Left colon (tissue), 2 donors: ENCODE results near the gene NEK8. TPM values are rescaled to one million over a fixed set of nuclear protein-coding genes. Genes with fewer than 3 reads are reported as not detected.
A peak's percentile ranks its signal among the peaks of the same experiment; 100 is the strongest.
"Not testable (repeated sequence)": the region's sequence is repeated elsewhere in the genome, so short reads cannot be mapped to it uniquely, and the experiment has no call there.

Source experiments
- ATAC-seq: fragments of 200-7000 bp; cut with Tn5 transposase; one replicate; pipeline ENCODE4 v1.9.1; 2020; ENCODE audit warnings: mild to moderate bottlenecking, moderate library complexity
- DNase-seq, 2 donors: peaks; one replicate each; pipeline ENCODE4 v3.0.0-alpha.2; 2020
- intact Hi-C, 2 donors: fragments of 100-400 bp; cut with DNase I in 1 of 2; cut with micrococcal nuclease in 1 of 2; formaldehyde crosslinking; loops; one replicate each; pipeline versions ENCODE4 v1.11.2 to v1.14.0; 2022; cut with DNase I, micrococcal nuclease
- total RNA-seq, 2 donors: library from RNA; stranded (reverse); fragmentation: NEBNext Ultra II Directional; extraction: Animal tissue kit (Norgen Biotek cat#: 25700); gene quantifications; one replicate each; pipeline ENCODE4 v1.2.1, GENCODE V29; 2021
- donor health status: DM: no; HTN: no; CAD: no.
- donor health status: DM: yes; HTN: yes; CAD: no.

The NEK8 gene
- total RNA-seq, 2 donors from 2014 or later = 5.6 to 5.7 TPM

DNA sequence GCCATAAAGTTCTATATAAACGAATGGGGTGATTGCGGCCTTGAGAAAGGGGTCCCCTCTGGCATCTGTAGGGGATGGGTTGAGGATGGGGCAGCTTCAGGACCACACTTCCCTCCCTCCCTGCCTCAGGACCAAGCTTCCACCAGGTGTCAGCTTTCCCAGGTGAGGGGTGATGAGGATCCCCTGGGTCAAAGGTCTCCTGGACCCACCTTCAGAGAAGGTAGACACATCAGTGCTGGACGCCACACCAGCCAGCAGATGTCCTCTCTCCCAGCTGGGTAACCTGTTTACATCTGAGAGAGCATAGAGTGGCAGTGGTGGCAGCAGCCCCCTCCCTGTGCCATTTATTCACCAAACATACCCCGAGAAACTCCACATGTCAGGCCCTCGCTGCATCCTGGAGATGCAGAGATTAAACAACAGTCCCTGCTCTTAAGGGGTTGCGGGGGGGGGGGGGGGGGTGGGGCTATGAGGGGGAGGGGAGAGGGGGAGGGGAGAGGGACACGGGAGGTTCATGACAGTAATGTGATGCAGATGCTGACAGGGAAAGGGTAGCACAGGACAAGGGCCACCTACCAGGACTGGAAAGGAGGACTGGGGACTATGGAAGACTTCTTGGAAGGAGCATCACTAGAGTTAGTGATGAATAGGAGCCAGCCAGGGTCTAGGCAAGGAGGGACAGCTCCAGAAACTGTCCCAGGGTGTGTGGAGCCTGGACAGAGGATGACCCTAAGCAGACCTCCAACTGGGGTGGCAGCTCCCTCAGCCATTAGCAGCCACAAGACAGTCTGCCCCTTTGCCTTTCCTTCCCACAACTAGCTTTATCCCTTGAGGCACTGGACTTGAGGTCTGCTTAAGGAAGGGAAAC, 21.9 kb upstream of the NEK8 start:
- intact Hi-C loops = no loop called here
- DNase-seq = no peak
- no peak for ATAC-seq

DNA sequence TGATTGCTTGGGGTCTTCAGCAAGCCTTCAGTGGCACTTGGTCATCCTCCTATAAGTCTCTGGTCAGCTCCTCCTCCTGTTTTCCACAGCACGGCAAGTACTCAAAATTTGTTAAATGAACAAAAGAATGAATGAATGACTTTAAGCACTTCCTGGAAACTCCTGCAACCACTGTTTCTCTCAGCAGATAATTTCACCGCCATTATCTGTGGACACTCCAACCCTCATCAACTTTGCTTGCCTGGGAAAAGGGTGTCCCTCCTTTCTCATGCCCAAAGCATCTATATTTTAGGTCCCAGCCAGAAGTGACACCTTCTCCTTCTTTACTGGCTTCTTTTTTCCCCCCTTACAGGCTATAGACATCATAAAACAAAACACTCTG, 21.3 kb upstream of the NEK8 start:
- DNase-seq (no peak), ATAC-seq (no peak)
- intact Hi-C loops = no loop called here

DNA sequence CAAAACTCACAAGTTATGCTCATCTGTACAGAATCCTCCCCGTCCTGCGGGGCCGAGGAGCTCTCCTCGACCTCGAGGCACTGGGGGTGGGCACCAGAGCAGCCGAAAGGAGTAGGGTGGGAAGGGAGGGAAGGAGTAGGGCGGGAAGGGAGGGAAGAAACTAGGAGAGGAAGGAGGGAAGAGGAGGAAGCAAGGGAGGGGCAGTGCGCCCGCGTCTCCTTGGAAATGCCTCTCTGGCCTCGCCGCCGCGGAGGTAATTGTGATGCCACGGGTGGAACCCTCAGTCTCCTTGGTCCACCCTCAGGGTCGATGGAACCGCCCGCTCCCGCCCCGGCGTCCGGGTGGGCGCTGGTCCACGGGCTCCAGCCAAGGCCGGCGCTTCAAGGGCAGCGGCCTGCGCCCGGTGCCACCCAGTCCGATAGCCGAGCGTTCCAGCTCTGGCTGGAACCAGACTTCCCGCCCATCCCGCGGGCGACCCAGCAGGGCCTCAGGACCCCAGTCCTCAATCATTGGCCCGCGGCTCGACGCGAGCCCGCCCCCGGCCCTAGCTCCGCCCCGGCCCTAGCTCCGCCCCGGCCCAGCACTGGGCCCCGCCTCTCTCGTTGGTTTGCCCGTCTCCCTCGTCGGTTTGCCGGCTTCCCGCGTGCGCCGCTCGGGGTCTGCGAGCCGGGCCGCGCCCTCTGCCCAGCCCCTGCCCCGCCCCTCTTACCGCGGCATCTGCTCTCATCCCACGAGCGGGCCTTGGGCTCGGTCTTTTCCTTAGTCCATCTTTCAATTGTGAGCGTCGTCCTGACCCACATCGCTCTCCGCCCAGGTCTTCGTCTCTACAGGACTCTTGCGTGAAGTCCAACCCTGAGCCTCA, 17.5 kb upstream of the NEK8 start:
- DNase-seq (peak; percentile 88 to 91), ATAC-seq (peak; percentile 85)
- intact Hi-C loops = no loop called here

DNA sequence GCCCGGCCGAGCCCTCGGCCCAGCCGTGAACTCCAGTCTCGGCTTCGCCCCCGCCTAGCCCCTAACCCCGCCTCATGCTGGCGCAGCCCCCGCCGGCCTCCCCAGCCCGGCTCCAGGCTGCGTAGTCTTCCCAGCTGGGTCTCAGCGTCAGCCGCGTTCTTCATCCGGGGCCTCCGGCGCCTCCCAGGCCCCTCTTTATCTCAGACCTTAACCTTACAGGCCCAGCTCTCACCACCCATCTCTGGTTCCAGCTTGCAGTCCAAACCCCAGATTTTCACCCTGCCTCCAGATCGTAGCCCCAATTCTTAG, 16.9 kb upstream of the NEK8 start, which contains the start of gene PROCA1:
PROCA1 (minus strand) TSS at position 166 of the 309 bp plus-strand sequence. CDS start 228 bp downstream, outside the sequence.
- intact Hi-C loops = no loop called here
- no peak for ATAC-seq
- DNase-seq = no peak

DNA sequence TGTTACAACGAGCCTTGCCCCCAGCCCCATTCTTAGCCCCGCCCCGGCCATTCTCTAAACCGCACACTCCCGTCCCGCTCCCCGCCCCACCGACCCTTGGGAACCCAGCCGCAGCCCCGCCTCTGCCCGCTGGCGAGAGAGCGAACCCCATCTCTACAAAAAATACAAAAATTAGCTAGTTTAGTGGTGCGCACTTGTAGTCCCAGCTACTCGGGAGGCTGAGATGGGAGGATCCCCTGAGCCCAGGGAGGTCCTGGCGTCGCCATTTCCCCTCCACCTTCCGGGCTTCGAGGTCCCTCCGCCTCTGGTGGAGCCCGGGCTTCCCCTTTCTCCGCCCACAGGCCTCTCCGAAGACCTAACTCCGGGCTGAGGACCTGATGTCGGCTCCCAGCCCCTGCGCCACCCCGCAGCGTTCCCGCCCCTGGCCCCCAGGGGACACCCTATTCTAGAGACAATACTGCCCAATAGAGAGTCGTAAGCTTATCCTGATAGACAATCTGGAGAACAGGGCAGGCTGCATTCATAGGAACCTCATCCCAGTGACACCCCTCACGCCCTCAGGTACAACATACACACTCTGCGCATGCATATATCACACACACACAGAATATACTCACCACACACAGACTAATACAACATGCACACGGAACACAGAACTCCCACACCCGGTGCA, 16.4 kb upstream of the NEK8 start:
- DNase-seq (peak in 1 of 2 donors; percentile 63), ATAC-seq (no peak)
- intact Hi-C loops = no loop called here

DNA sequence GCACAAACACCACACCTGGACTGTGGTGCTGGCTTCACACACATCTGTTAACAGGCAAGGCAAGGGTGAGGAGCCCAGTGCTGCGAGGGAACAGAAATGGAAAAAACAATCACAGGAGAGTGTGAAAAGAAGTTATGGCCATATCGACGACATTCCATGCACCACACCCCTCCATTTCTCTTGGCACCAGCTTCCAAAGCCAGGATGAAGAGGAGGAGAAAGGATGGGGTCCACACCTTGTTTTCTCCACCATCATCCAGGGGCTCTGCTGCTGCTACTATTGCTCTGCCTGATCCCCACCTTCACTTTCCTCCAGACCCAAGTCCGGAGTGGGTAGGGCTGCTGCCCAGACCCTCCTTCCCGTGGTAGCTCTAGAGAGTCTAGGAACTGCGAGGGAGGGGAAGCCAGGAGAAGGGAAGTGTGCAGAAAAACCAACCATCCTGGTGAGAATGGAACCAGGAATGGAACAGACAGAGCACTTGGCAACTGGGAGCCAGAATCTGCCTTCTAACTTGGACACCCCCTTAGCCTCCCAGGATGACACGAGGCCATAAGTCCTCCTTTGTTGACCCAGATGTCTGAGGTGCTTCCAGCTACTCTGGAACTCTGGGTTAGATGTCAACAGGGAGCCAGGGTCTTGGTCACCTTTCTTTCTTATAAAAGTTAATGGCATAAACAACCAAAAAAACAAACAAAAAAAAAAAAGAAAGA, 15.7 kb upstream of the NEK8 start:
- DNase-seq (no peak), ATAC-seq (no peak)
- intact Hi-C loops = no loop called here

DNA sequence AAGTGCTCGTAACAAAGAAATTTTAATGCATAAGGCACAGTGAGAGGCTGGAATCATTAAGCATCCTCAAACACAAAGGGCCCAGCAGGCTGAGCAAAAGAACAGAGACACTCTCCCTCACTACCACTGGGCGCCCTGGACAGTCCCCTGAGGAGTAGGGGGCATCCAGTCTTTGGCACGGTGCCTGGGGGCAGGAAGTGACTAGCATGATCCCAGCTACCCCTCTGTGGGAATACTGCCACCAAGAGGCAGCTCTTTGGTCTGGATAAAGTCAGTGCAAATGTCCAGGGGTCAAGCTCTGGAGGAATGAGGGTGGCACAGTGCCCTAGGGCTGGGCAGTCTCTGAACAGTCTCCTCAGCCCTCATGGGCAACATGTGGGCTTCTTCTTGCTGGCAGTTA, 14.3 kb upstream of the NEK8 start:
- peak in 1 of 2 donors; percentile 19 for DNase-seq
- intact Hi-C loops = no loop called here
- ATAC-seq = no peak

DNA sequence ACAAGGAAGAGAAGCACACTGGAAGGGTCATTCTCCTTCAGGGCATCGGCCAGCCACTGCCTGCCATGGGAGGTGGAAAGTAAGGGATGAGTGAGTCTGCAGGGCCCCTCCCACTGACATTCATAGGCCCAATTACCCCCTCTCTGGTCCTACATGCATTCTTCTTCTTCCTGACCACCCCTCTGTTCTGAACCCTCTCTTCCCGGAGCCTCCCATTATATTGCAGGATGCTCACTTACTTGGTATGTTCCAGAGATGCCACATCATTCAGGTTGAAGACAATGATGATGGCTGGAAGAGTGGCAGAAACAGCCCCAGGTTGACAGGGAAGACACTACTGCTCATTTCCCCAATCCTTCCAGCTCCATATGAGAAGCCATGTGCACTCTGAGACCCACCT, 13.4 kb upstream of the NEK8 start:
- intact Hi-C loops = no loop called here
- DNase-seq (no peak), ATAC-seq (no peak)

DNA sequence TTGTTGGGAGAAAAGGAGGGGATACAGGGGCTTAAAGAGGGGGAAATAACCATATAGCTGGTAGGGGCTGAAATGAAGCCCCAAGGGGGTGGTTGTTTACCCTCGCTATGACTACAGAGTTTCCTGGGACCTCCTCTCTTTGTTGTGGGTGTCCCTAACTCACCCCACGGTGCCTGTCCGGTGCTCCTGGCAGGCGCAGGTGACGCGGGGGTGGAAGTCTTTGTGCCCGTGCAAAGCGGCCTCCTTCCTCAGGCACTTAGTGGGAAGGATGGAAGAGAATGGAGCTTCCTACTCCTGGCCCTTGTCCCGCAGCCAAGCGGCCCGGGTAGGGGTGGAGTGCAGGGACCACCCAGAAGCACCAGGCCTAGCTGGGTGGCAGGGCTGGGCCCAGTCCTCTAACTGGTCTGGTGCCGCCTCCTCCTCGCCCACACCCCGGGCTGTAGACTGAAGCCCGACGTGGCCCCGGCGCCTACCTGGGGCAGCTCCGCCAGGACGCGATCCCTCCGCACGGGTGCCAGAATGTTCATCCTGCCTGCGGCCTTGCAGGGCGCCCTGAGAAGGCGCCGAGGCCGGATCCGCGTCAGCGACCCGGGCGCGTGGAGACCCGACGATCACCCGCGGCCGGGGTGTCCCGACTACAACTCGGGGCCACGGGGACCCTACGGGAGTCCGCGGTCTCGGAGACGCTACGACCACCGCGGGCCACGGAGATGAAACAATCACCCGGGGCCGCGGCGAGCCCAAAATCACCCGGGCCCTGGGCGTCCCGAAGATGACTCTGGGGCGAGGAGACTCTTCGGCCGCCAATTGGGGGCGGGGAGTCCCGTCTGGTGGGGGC, 11.6 kb upstream of the NEK8 start:
- no peak for ATAC-seq
- DNase-seq = peak in 1 of 2 donors; percentile 39
- intact Hi-C loops = no loop called here

DNA sequence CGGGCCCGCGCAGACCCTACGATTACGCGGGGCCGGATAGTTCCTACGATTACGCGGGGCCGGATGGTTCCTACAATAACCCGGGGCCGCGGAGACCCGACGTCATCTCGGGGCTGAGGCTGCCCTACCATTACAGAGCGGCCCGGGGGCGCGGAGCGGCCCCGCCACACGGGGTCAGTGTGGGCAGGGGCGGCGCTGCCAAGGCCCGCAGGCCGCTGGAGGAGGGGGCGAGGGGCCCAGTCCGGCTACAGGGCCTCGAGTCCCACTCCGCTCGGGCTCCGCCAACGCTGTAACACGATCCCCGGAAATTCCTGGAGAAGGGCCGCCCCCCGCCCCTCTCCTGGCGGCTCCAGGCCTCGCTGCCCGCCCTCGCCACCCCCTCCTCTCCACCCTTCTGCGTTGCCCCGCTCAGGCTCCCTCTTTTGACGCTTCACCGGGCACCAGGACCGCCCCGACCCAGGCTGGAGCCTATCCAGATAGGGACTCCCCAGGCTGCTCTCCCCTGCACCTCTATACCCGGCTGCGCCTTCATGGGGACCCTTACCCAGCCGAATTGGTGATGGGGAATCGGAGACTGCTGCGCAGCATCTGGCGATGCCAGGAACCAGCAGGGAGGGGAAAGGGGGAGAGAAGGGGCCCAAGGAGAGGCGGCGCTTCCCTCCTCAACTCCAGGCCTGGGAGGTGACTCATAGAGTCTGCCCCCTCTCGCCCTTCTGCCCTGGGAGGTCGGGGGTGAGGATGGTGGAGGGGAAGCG, 10.8 kb upstream of the NEK8 start, which contains the start of gene RAB34:
RAB34 (minus strand) TSS at position 291 of the 755 bp plus-strand sequence. CDS start 602 bp downstream, outside the sequence.
- DNase-seq = peak; percentile 54 to 61
- ATAC-seq = no peak
- intact Hi-C loops = no loop called here

DNA sequence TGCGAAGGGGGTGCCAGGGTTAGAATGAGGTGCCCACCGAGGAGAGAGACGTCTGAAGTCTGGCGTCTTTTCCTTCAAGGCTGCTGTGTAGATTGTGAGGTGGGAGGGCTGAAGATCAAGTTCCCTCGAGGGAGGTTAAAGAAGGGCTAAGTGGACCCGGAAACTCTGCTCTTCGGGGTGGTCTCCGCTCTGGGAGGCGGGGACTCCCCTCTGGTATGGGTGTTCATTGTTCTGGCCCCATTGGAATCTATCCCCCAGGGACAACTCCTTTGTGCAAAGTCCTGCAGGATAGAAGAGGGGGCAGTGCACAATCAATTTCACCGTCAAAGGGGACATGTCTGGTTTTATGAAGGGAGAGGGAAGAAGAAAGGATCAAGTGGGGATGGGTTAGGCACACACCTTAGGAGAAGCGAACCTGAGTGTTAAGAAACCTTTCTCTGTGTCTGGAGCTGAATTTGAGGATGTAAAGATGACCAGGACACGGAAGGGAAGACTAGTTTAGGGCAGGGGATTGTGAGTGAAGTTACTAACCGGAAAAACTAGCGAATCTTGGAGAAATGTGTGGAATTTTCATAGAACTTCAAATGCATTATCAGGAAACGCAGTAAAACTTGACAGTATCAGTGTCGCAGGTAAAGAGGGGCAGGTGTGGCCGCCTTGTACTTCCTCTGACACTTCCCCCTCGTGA, 10.1 kb upstream of the NEK8 start:
- intact Hi-C loops = no loop called here
- DNase-seq (no peak), ATAC-seq (no peak)

DNA sequence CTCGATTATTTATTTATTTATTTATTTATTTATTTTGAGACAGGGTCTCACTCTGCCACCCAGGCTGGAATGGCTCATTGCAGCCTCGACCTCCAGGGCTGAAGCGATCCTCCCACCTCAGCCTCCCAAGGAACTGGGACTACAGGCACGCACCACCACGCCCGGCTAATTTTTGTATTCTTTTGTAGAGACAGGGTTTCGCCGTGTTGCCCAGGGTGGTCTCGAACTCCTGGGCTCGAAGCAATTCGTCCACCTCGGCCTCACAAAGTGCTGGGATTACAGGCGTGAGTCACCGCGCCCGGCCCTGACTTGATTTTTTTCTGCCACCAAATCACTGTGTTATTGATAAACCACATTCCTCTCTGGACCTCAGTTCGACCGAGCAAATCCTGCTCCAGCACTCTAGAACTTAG, 9.6 kb upstream of the NEK8 start:
- ATAC-seq (no peak), DNase-seq (no peak)
- intact Hi-C loops = no loop called here

DNA sequence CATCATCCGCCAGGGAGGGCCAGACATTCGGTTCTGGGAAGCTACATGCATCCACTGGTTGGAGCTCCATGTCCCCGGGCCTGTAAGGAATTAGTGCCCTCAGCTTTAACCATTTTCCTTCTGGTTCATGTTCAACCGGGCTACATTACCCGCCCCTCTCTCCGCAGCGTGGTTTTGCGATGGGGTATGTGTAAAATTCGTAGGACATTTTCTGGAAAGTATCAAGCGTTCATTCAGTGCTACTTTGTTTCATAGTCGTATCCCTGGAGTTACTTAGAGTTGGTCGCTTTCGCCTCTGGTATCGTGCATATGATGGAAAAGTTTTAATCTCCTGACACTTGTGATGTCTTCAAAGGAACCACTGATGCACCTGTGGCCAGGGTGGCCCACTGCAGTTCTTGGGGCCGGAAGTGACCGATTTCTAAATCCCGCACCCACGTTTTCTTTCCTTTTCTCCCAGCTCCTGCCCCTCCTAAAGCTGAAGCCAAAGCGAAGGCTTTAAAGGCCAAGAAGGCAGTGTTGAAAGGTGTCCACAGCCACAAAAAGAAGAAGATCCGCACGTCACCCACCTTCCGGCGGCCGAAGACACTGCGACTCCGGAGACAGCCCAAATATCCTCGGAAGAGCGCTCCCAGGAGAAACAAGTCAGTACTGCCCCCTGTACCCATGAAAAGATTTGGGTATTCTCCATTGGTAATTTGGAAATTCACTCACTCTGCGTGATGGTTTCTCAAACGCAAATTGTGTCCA, 8.2 kb upstream of the NEK8 start:
- intact Hi-C loops = no loop called here
- ATAC-seq = no peak
- DNase-seq = no peak

DNA sequence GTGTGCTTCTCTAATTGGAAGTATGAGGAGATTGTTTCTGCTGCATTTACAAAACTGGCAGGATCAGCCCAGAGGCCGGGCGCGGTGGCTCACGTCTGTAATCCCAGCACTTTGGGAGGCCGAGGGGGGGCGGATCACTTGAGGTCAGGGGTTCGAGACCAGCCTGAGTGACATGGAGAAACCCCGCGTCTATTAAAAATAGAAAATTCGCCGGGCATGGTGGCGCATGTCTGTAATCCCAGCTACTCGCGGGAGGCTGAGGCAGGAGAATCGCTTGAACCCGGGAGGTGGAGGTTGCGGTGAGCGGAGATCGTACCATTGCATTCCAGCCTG, 7.6 kb upstream of the NEK8 start:
- ATAC-seq, intact Hi-C loops: not testable (repeated sequence)
- DNase-seq = peak in 1 of 2 donors; percentile 38

DNA sequence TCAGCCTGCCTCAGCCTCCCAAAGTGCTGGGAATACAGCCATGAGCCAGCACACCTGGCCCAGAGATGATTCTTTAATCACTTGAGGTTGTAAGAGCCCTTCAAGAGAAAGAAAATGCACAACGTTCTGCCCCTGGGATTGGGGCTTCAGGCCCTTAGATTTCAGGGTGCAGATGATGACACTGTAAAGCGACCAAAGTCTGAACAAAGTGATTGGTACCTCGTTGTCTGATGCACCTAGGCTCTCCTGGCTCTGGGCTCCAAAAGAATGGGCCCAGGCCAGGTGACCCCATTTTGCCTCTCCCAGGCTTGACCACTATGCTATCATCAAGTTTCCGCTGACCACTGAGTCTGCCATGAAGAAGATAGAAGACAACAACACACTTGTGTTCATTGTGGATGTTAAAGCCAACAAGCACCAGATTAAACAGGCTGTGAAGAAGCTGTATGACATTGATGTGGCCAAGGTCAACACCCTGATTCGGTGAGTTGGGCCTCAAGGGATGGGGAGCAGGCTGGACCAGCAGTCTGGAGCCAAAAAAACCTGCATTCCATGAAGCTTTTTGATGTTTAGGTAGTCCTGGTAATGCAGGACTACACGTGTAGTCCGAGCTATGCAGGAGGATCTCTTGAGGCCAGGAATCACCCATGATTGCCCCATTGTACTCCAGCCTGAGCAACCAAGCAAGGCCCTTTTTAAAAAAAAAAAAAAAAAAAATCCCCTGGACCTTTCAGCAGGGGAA, 6.0 kb upstream of the NEK8 start:
- DNase-seq = no peak
- ATAC-seq = no peak
- intact Hi-C loops = no loop called here
